PC-9 (cell line): Measurements from ENCODE around the gene CLEC11A.

Experiments used
- EZH2 ChIP-seq: fragments of 200-600 bp; sonication (generic); IDR thresholded peaks from 2 replicates; pipeline ENCODE4 v1.8.0; 2017; ENCODE audit warnings: antibody characterized with exemption, low read depth
- TF ChIP-seq, protein P1 (sequence below): fragments of 200-600 bp; sonication (generic); conservative IDR thresholded peaks from 2 replicates; pipeline ENCODE4 v1.6.1; 2017; ENCODE audit warnings: mixed run types, antibody characterized with exemption, mild to moderate bottlenecking, moderate library complexity

DNA sequence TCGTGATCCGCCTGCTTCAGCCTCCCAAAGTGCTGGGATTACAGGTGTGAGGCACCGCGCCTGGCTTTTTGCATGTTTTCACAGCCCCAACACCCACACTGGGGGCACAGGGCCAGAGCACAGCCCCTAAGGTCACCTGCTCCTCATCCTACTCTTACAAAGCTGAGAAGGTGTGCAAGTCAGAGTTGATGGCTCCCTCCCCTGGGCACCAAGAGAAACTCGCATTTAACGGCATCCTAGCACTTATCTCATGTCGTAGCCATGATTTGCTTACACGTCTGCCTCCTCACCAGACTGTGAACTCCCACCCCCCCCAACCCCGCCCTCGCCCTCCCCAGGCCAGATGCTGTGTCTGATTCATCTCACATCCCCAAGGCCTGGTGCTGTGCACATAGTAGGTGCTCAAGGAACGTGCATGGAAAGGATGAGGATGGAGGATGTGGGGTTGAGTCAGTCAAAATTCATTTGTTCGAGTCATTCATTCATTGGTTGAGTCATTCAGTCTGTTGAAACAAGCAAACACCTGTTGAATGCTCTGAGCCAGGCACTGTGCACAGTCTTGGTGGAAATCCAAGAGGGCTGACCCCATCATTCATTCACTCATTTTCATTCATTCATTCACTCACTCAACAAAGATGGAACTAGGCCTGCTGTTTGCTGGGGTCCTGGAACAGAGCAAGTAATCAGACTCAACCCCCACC is 14.8 kb upstream of the CLEC11A start:
- TF ChIP-seq, protein P1, sequence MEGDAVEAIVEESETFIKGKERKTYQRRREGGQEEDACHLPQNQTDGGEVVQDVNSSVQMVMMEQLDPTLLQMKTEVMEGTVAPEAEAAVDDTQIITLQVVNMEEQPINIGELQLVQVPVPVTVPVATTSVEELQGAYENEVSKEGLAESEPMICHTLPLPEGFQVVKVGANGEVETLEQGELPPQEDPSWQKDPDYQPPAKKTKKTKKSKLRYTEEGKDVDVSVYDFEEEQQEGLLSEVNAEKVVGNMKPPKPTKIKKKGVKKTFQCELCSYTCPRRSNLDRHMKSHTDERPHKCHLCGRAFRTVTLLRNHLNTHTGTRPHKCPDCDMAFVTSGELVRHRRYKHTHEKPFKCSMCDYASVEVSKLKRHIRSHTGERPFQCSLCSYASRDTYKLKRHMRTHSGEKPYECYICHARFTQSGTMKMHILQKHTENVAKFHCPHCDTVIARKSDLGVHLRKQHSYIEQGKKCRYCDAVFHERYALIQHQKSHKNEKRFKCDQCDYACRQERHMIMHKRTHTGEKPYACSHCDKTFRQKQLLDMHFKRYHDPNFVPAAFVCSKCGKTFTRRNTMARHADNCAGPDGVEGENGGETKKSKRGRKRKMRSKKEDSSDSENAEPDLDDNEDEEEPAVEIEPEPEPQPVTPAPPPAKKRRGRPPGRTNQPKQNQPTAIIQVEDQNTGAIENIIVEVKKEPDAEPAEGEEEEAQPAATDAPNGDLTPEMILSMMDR, result no peak
- TF ChIP-seq EZH2, result no peak
